ENCODE measurements around the gene PPP1R2. TPM values are rescaled to one million over a fixed set of nuclear protein-coding genes. Genes with fewer than 3 reads are reported as not detected.

The PPP1R2 gene
- total RNA-seq, 2 donors from 2014 or later = 37.4 to 55.8 TPM

DNA sequence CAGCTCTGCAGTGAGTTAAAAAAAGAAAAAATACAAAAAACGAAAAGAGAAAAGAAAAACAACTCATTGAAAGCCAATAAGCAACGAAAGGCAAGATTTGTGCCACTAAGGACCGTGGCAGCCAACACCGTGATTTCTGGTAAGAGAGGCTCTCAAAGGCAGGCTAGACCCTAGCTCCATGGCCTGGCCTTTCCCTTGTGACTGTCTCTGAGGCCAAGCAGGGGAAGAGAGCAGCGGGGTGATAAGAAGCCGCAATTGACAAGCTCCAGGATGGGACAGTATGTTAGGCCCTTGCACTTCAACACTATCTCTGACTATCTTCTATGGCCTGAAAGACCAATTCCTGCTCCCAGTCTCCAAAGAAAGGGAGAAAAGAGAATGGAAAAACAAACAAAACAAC lies 28.2 kb upstream of the PPP1R2 start:
- TF ChIP-seq, protein P1, sequence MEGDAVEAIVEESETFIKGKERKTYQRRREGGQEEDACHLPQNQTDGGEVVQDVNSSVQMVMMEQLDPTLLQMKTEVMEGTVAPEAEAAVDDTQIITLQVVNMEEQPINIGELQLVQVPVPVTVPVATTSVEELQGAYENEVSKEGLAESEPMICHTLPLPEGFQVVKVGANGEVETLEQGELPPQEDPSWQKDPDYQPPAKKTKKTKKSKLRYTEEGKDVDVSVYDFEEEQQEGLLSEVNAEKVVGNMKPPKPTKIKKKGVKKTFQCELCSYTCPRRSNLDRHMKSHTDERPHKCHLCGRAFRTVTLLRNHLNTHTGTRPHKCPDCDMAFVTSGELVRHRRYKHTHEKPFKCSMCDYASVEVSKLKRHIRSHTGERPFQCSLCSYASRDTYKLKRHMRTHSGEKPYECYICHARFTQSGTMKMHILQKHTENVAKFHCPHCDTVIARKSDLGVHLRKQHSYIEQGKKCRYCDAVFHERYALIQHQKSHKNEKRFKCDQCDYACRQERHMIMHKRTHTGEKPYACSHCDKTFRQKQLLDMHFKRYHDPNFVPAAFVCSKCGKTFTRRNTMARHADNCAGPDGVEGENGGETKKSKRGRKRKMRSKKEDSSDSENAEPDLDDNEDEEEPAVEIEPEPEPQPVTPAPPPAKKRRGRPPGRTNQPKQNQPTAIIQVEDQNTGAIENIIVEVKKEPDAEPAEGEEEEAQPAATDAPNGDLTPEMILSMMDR (IDR thresholded peaks at IDR 0.05) = no peak
- Histone ChIP-seq H3K9ac (ENCODE audit: low read depth in 2 of 2, low read length in 2 of 2) (no peak overlapping the region), H3K27ac (no peak overlapping the region), H3K36me3 (no peaks in the 10 kb centered on the region), H3K4me1 (no peaks in the 10 kb centered on the region), H3K9me3 (no peaks in the 10 kb centered on the region), H3K27me3 (no peaks in the 10 kb centered on the region), H3K4me3 (no peak overlapping the region)
- DNase-seq = no peak
- intact Hi-C loops (cut with DNase I) = no loop called here

DNA sequence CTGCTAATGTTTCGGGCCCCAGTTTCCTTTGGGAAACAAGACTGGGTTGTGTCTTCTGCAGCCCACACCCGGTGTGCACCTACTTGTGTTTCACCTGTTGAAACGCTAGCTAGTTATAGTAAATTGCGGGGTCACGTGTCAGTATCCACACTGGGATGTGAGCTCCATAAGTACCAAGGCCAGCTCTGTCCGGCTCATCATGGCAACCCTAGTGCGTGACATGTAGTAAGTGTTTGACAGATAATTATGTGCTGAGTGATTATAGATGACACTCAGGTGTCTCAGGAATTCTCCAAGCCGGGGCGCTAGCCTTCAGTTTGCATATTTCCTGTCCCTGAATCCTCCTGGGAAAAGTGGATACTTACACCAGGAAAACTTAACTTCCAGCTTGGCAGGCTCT lies 27.8 kb upstream of the PPP1R2 start:
- Histone ChIP-seq H3K9ac (ENCODE audit: low read depth in 2 of 2, low read length in 2 of 2) (no peak overlapping the region), H3K36me3 (no peaks in the 10 kb centered on the region), H3K27ac (no peak overlapping the region), H3K27me3 (no peaks in the 10 kb centered on the region), H3K4me1 (no peaks in the 10 kb centered on the region), H3K4me3 (no peak overlapping the region), H3K9me3 (no peaks in the 10 kb centered on the region)
- DNase-seq = no peak
- intact Hi-C loops (cut with DNase I) = no loop called here
- TF ChIP-seq, protein P1 (IDR thresholded peaks at IDR 0.05) = no peak

DNA sequence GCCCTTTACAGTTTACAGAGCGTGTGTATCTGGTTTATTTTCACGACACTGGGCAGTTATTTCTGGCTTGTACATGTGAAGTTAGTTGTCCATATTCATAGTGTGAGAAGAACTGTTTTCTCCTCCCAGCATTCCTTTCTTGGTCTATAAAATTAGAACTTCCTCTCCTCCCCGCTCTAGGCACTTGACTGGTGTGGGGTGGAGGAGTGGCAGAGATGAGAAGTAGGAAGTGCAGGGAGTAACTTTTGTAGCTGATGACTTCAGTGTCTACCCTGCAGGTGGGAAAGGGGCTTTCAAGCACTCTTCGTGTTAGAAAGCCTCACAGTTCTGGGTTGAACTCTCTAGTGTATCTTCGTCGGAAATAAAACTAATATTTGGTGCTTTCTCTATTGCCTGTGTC lies 27.2 kb upstream of the PPP1R2 start:
- H3K9me3 ChIP-seq = no peaks in the 10 kb centered on the region
- H3K9ac ChIP-seq (ENCODE audit: low read depth in 2 of 2, low read length in 2 of 2) = no peak overlapping the region
- no peaks in the 10 kb centered on the region for H3K4me1 ChIP-seq
- H3K27ac ChIP-seq = no peak overlapping the region
- no peak for DNase-seq
- no peak overlapping the region for H3K4me3 ChIP-seq
- intact Hi-C loops (cut with DNase I) = no loop called here
- TF ChIP-seq, protein P1 (IDR thresholded peaks at IDR 0.05) = no peak
- H3K27me3 ChIP-seq = no peaks in the 10 kb centered on the region
- H3K36me3 ChIP-seq = no peaks in the 10 kb centered on the region

DNA sequence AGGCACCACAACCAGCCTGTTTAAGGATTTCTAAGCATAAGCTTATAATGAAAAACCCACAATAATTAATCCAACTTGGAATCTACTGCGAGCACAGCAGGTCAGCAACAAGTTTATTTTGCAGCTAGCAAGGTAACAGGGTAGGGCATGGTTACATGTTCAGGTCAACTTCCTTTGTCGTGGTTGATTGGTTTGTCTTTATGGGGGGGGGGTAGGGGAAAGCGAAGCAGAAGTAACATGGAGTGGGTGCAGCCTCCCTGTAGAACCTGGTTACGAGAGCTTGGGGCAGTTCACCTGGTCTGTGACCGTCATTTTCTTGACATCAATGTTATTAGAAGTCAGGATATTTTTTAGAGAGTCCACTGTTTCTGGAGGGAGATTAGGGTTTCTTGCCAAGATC lies 25.5 kb upstream of the PPP1R2 start:
- Histone ChIP-seq H3K27me3 (no peaks in the 10 kb centered on the region), H3K36me3 (no peaks in the 10 kb centered on the region), H3K4me1 (no peaks in the 10 kb centered on the region), H3K4me3 (no peak overlapping the region), H3K27ac (no peak overlapping the region), H3K9me3 (no peaks in the 10 kb centered on the region), H3K9ac (ENCODE audit: low read depth in 2 of 2, low read length in 2 of 2) (no peak overlapping the region)
- TF ChIP-seq, protein P1 (IDR thresholded peaks at IDR 0.05) = no peak
- DNase-seq = no peak
- intact Hi-C loops (cut with DNase I) = no loop called here

DNA sequence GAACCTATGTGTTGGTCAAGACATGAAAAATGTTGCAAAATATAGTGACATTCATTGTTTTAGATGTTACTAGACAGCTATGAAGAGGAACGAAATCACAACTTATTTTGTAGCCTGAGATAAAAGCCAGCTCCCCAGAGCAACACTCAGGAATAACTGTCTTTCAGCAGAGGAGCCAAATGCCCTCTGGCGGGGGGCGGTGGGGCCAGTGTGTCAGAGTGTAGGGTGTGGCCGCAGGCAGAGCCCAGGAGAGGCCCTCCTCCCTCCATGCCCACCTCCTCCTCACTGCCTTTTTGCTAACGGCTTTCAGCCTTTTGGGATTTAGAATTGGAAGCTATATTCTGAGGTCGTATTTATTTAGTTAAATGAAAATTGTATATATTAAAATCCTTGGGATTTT lies 23.7 kb upstream of the PPP1R2 start:
- Histone ChIP-seq H3K9me3 (no peaks in the 10 kb centered on the region), H3K9ac (ENCODE audit: low read depth in 2 of 2, low read length in 2 of 2) (no peak overlapping the region), H3K36me3 (no peaks in the 10 kb centered on the region), H3K27ac (no peak overlapping the region), H3K4me3 (no peak overlapping the region), H3K4me1 (no peaks in the 10 kb centered on the region), H3K27me3 (no peaks in the 10 kb centered on the region)
- intact Hi-C loops (cut with DNase I) = no loop called here
- DNase-seq = no peak
- TF ChIP-seq, protein P1 (IDR thresholded peaks at IDR 0.05) = no peak

DNA sequence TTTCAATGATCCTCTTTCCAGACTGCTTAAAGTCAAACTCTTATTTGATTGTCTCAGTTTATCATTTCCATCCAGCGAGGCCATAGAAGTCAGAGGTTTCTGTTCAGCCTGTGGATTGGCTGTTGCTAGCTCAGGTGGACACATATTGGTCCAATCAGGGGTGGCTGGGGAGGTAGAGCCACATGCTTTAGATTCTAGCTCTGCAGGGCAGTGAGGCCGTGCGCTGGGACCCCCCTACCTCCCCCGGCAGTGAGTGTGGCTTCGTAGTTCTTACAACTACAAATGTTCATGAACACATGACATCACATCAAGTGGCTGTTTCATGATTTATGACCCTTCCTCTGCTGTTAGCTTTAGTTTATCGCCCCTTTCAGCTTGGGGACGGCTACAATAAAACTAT lies 22.6 kb upstream of the PPP1R2 start:
- Histone ChIP-seq H3K9ac (ENCODE audit: low read depth in 2 of 2, low read length in 2 of 2) (no peak overlapping the region), H3K4me1 (no peaks in the 10 kb centered on the region), H3K9me3 (no peaks in the 10 kb centered on the region), H3K27me3 (no peaks in the 10 kb centered on the region), H3K4me3 (no peak overlapping the region), H3K27ac (no peak overlapping the region), H3K36me3 (no peaks in the 10 kb centered on the region)
- TF ChIP-seq, protein P1 (IDR thresholded peaks at IDR 0.05) = no peak
- DNase-seq = no peak
- intact Hi-C loops (cut with DNase I) = no loop called here

All from colonic mucosa (tissue), 4 donors.